Measurements from ENCODE around the gene PCSK1.

The PCSK1 gene

GRCh38 chr5:96433066-96433447 lies at the start of gene PCSK1:
Gene PCSK1 (minus strand): TSS chr5:96433248. CDS start chr5:96433042, 206 bp downstream.
- DNase-seq = peak; percentile 62

- DNase-seq = no peak
These were observed 48.8 kb upstream of the PCSK1 start for GRCh38 chr5:96481867-96482266.

DNA sequence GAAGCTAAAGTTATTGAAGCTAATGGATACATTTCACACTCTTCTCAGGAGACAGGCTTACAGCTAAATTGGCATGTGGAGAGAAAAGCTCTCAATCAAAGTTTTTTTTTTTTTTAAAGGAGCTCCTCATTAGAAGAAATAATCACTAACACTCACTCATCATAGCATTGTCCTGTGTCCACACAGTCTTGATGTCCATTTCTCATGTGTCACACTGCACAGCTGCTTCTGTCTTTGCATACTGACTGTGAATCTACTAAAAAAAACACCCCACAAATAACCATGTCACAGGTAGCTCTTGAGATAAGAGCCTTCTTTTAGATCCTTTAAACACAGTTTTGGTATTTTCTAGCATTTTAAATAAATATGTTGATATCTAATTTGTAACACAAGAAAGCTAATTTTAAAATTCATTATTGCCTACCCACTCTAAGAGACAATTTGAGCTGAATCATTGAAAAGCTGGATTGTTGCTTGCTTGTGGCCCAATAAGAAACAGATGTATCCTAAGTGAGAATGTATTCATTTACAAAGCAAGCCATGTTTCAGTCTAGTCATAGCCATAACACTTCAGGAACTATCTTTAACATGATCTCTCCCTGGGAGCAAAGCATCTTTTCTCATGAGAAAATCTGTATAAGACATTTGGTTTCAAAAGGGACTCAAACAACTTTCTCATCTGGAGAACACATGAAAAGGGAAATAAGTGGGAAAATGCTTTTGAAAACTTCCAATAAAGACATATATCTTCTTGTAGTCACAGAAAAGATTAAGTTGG lies 48.1 kb upstream of the PCSK1 start:
- DNase-seq = no peak

- DNase-seq = no peak
These were observed 45.9 kb upstream of the PCSK1 start for GRCh38 chr5:96478983-96479382.

DNA sequence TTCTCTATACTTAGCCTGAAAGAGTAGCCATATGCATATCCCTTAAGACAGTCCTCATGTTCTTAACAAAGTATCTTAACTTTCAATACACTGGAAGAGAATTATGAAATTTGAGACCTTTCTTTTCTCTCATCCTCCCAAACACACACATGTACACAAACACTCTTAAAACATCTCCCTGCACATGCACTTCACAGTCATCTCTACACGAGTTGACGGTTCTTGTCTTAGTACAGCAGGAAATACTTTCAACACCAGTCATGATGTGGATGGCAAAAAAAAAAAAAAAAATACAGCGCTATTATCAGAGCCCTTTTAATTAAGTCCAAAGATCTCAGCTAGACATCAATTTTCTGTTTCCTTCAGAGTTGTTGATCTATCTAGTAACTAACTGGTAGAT lies 43.6 kb upstream of the PCSK1 start:
- no peak for DNase-seq

DNA sequence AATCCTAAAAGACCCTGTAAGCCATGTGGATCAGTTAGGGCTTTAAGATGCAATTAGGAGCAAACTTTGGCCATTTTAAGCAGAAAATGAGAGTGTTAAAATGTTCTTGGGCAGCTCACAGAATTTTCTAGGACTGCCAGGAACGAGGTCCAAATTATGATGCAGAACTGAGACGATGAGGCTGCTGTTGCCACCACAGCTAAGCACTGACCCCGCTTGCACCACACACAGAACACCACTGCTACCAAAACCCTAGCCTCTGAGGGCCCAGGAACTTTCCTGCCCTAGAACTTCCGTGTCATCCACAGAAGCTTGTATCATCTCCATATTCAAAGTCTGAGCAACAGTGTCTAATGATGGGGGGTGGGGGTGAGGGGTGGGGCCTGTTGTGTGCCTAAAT lies 41.0 kb upstream of the PCSK1 start:
- no peak for DNase-seq

GRCh38 chr5:96473155-96473554 lies 40.1 kb upstream of the PCSK1 start:
- no peak for DNase-seq

GRCh38 chr5:96470785-96471184 lies 37.7 kb upstream of the PCSK1 start:
- no peak for DNase-seq

- peak; percentile 40 for DNase-seq
These were observed 35.9 kb upstream of the PCSK1 start for GRCh38 chr5:96468956-96469355.

- peak; percentile 60 for DNase-seq
These were observed 30.0 kb upstream of the PCSK1 start for GRCh38 chr5:96463091-96463490.

GRCh38 chr5:96459313-96460121 lies 26.5 kb upstream of the PCSK1 start:
- no peak for DNase-seq

DNA sequence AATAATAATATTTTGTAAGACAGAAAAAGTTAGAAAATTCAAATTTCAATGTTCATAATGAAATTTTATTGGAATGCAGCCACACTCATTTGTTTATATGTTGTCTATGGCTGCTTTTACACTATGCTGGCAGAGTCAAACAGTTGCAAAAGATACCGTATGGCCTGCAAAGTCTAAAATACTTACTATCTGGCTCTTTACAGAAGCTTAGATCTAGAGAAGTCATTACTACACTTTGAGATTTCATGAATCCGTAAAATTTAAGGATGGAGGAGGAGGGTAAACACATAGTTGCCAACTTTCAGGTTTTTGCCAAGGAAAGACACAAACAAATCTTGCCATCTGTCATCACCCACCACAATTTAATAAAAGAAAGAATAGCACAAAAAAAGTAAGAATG lies 25.1 kb upstream of the PCSK1 start:
- no peak for DNase-seq

DNA sequence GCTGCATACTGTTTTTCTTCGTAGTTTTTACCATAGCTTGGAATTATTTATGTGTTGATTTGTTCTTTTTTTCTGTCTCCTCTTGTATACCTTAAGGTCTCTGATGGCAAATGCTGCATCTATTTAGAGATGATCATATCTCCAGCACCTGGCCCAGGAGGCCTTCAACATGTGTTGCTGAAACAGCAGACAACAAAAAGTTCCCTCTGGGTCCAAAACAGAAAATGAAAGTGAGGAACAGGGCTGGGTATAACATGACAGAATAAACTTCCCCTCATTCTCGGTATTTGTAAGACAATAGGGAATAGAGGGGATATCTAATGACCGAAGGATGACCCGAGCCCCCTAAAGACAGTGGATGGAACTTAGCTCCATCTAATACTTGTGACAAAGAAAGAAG lies 22.7 kb upstream of the PCSK1 start:
- DNase-seq = no peak

DNA sequence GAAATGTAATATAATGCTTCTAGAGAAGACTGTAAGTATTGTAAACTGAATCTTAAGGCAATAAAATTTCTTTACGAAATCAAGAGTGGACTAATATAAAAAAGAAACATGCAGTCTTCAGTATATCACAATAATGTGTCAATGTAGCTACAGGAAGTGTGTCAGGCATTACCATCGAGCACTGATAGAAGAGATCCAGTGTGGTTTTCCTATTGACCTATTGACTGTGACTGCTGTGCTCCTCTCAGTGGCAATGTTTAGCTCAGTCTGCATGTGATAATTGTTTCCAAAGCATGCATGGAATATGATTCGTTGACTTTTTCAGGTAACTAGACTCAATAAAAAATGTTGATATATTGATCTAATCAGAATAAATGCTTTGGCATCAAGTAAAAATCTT lies 20.3 kb upstream of the PCSK1 start:
- DNase-seq = no peak

GRCh38 chr5:96447949-96448348 lies 14.9 kb upstream of the PCSK1 start:
- no peak for DNase-seq

GRCh38 chr5:96440185-96440538 lies 7.1 kb upstream of the PCSK1 start:
- no peak for DNase-seq

DNA sequence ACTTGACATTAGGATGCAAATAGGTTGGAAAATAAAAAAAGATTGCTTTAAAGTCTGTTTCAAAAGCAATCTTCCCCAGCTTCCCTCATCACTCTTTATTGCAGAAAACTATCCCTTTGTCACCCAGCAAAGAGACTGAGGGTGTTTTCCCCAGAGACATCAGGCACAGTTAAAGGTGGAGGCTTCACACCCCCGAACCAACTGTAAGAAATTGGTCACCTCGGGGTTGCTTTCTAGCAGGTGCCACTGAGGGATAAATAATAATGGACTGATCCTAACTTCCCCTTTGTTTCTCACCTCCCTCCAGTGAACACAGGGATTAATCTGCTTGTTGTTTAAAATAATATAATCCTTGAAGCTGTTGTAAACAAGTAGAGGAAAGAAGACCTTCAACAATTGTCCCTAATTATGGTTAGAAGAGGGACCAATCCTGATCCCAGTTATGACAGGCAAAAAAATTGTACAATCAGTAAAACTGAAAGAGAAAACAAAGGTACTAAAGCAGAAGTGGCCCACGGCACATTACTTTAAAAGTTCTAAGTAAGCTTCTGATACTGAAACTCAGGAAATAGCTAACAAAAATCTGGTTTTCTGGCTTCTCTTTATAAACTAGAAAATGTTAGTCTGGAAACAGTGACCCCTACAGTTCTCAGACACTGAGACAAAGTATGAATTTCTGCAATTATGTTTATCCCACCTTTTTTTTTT lies 6.6 kb upstream of the PCSK1 start:
- no peak for DNase-seq

DNA sequence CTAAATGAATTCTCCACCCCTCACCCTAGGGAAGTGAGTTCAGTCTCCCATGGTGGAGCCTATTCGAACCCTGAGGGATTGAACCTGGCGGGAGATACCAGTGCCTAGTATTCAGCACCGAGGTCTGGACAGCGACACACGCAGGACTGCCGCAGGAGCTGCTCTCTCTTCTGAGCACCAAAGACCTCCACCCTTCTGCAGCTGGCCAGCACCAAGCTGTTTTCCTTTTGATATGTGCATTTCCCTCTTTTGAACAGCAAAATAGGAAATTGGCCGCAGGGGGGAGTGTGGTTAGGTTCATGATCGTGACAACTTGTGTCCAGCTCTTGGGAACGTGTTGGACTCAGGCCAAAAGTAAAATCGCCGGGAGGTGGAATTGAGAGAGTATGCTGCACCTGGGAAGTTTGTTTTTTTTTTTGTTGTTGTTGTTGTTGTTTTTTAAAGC lies 1.2 kb upstream of the PCSK1 start:
- DNase-seq = peak; percentile 30

GRCh38 chr5:96432216-96433065 lies 607 bp downstream of the PCSK1 start:
- peak; percentile 61 for DNase-seq

DNA sequence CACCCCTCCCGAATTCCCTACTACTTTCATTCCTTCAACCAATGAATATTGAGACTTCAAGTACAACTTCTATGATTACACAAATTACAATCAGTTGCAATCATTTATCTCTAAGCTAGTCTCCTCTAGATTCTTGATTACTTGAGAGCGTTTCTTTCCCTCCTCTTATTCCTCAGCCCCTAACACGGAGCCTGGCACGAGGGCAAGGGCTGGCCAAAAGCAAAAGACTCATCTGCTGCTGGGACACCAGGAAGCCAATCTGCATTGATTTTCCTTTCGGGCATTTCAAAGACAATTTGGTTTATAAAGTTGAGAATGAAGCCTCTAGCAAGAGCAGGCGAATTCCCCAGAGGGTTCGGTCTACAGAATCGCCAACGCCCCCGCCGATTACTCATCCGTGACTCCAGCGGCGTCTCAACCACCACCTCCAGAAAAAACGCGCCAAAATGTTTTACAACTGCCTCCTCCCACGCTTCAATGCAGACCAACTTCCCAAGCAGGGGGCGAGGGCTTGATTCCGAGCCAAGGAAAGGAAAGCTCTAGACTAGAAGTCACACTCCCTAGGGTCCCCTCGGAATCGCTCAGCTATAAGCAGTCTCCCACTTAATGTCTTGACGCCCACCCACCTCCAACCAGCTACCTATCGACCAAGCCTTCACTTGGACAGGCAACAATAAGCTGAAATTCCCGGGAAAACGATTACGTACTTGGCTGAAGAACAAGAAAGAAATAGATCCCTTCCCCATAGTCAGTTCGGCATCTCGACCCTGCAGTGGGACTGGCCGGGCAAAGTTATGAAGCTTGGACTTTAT lies 1.5 kb downstream of the PCSK1 start:
- peak; percentile 60 for DNase-seq

- no peak for DNase-seq
These were observed 5.2 kb downstream of the PCSK1 start for GRCh38 chr5:96427824-96428223.

- DNase-seq = no peak
These were observed 6.2 kb downstream of the PCSK1 start for GRCh38 chr5:96426831-96427230.
